GM21786 (cell line): ENCODE results near the gene TTLL5.

Experiments
- ATAC-seq: cut with Tn5 transposase; IDR thresholded peaks from one replicate; pipeline ENCODE4 v1.9.1; 2021; ENCODE audit not compliant: unreplicated experiment

TTLL5 gene

DNA sequence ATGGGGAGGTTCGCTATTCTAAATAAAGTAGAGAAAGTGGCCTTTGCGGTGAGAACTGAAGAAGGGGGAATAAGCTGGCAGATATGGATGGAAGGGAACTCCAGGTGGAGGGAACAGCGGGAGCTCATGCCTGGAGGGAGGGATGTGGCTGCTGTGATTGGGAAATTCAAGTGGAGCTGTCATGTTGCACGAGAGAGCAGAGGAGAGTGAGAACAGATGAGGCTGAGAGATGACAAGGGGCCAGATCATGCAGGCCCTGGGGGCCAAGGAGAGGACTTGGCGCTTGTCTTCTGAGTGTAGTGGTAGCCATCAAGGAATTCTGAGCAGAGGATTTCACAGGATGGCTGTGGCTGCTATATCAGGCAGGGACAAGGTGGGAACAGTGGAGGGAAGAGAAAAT lies 285.7 kb downstream of the TTLL5 start:
- ATAC-seq: no peak

DNA sequence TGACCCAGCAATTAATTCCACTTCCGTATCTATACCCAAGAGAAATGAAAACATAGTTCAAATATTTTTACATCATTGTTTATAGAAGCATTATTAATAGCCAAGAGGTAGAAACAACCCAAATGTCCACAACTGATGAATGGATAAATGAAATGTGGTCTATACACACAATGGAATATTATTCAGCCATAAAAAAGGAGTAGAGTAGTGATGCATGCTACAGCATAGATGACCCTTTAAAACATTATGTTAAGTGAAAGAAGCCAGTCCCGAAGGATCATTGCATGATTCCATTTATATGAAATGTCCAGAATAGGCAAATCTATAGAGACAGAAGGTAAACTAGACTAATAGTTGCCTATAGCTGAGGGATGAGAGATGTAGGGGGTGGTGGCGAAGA lies 291.4 kb downstream of the TTLL5 start:
- ATAC-seq: no peak

DNA sequence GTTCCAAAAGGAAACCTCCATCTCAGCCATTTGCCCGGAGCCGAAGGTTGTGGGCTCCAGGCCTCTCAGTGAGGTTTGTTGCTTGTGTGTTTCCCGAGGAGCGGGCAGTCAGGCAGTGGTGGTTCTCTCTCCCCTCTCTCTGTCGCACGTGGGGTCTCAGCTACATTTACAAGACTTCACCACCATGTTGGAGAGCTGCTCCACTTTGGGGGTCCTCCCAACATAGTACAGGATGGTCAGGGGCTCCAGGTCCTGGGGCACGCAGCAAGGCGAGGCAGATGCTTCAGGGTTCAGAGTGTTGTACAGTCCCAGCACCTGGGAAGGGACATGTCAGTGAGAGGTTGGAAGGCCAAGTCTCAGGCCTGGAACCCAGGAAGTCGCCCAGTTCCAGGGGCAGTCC lies 298.0 kb downstream of the TTLL5 start:
- ATAC-seq: no peak

DNA sequence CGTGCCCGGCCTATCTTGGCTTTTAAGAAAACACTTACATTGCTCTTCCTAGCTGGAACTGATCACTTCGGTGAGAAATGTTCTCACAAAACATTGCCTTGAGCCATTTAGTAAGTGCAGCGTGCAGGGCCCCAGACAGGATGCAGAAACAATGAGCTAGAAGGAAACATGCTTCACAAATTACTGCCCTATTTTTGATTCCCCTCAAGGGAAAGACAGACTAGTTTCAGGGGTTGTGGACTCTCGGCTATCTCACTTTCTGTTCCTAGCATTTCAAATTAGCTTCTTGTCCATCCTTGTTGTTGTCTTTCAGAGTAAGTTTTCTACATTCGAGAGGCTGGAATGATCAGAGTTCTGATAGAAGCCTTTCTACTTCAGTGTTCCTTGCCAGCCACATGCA lies 299.2 kb downstream of the TTLL5 start:
- ATAC-seq: peak; percentile 82

DNA sequence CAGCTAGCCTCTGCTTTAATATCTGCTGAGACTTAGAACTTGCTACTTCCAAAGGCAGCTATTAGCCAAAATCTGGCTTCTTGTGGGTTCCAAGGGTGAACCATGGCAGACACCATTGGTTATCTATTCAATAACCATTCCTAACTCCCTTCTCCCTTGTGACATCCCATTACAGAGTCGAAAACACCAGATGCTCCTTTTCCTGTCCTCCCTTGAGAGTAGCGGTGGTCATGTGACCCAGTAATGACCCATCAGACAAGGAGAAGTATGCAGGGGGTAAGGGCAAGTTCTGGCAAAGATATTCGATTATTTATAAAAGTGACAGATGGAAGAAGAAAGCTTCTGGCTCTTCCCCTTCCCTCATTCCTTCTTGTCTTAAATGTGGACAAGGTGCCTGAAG lies 300.6 kb downstream of the TTLL5 start:
- no peak for ATAC-seq

DNA sequence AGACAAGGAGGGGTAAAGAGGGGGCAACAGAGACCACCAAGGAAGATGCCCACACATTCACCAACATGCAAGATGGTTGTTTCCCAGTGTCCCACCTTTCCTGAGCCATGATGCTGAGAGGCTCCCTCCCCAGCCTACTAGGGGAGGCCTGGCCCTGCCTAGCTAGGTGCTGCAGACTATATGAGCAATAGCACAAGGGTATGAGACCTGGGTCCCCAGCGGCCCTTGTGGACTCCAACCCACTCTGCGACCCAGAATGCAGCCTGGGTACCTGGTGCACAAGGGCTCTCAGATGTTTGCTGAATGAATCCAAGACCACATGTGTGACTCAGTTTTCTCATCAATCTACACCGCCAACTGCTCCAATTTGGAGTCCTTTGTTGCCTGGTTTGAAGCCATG lies 306.8 kb downstream of the TTLL5 start:
- no peak for ATAC-seq

DNA sequence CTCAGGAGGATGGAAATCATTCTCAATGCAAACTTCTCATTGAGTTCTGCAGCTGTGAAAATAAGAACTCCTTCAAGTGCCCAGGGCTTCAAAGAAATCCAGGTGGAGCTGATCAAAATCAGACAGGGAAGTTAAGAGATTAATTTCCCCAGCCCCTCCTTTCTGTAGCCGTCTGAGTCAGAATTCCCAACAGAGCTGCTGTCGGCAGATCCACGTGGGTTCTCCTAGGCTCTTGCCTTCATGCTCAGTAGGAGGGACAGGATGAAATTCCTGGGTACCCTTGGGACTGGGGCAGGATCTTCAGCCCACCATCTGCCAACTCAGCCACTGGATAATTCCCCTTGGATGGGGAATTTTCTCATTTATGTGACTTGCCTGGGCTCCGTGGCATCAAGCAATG lies 307.4 kb downstream of the TTLL5 start:
- no peak for ATAC-seq

DNA sequence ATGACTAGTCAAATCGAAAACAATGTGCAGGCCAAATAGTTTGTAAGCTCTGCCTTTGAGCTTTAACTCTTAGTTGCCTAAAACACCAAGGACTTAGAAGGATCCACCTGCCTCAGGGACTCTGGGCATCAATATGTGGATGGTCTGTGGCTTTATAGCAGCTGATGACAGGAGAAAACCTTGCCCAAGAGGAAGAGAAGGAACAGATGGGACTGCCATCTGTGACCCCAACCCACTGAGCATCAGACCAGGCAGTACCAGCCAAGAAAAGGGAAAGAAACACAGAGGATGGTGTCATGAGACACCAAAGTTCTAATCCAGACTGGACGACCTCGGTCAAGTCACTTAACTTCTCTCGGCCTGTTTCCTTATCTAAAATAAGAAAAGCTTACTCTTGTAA lies 308.1 kb downstream of the TTLL5 start:
- ATAC-seq: no peak

DNA sequence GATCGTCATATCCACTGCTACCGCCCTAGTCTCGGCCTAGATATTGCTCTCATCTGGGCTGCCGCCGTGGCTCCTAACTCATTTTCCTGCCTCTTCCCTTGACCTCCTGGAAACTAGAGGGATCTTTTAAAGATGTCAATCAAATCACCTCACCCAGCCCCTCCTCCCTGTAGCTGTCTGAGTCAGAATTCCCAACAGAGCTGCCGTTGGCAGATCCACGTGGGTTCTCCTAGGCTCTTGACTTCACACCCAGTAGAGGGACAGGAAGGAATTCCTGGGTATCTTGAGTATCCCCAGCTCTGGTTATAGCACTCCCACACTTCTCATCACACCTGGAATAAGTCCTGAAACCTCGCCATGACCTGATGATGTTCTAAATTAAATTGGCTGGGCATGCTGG lies 308.8 kb downstream of the TTLL5 start:
- ATAC-seq: no peak

DNA sequence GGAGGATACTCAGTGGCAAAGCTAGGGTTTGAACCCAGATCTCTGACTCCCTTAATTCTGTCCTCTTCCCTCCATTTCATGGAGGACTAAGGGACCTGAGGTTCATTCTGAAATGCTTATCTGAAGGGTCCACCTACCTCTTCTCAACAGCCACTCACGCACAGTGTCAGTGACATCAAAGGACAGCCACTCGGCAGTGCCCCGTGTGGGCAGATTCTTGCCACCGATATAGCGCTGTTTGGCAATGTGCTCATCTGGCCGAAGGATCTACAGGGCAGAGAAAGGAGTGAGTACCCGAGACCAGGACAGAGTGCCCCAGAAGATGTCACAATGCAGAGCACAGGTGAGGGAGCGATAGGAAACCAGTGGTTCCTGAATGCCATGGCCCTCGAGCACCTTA lies 309.9 kb downstream of the TTLL5 start:
- no peak for ATAC-seq

DNA sequence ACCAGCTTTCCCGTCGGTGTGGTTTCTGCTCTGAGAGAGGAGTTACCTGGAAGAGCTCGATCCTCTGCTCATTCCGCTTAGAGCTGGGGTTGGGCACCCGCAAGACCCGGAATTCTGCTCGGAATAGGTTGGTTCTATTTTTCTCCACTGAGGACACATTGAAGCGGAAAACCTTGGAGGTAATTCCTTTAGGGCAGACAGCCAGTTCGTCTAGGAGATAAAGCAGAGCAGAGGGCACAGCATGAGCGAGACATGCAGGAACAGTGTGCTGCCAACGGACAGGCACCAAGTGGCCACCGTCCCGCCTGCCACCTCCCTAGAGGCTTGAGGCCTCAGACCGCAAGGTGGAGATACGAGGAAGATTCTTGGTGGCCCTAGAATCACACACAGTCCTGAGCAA lies 310.5 kb downstream of the TTLL5 start:
- no peak for ATAC-seq

DNA sequence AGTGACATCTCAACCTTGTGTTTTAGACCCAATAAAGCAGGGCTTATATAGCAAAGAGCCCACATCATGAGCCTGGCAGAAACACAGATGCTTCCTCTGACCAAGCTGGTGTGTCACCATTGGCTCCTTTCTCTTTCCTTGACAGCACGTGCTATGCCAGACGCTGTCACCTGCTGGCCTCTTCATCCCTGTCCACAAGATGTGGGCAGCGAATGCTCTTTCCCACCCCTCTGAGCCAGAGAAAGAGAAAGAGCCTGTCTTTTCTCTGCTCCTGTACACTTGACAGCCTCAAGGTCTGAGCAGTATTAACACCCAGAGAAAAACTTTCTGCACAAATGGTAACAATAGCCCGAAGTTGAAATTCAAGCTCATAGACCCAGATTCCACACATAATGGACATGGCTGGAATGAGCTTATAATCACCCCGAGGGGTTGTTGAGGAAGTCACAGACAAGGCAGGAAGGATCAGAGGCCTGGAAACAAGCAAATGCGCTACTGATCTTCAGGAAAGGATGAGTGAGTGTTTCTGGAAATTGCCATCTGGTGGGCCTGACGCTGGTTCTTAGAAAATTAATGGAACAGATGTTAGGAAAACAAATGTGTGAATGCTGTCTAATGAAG lies 311.9 kb downstream of the TTLL5 start:
- no peak for ATAC-seq

DNA sequence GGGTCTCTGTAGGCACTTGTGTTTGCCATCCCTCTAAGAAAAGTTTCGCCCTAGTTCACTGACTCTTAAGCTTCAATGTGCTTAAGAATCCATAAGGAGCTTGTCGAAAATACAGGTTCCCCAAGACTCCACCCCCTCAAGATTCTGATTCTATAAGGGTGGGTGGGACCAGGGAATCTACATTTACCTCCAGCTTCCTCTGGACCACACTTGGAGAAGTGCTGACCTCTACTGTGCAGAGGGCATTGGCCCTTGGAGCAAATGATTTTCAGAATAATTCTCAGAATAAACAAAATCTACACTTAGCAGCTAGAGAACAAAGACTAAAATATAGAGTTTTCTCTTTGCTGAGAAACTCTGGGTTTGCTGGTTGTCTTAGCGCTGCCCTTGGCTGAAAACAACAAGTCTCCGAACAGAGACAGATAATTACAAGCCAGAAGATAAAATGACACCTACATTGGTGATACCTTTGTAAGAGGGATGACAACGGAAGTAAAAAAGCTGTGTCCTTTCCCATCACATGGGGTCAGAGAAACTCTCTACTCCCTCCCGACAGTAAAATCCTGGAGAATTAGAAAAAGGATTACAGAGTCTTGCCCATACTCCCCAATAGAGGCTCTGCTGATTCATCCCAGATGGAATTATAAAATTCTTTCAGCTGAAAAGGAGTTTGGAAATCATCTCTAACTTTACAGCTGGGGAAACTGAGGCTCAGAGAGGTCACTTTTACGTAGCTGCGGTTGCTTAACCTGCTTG lies 316.0 kb downstream of the TTLL5 start:
- ATAC-seq: no peak

DNA sequence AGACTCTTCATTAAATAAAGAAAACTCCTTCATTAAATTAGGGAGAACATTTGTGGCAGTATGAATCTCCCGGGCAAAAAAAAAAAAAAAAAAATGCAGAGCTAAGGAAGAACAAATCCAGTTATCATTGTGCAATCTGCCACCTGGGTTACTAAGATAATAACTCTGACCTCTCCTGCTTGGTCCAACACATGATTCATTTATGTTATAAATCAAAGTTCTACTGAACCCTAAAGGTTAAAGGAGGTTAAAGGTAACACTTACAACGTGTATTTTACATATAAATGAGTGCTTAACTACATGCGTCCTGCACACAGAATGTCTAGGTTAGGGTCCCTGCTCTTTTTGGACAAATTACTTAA lies 316.5 kb downstream of the TTLL5 start:
- no peak for ATAC-seq

DNA sequence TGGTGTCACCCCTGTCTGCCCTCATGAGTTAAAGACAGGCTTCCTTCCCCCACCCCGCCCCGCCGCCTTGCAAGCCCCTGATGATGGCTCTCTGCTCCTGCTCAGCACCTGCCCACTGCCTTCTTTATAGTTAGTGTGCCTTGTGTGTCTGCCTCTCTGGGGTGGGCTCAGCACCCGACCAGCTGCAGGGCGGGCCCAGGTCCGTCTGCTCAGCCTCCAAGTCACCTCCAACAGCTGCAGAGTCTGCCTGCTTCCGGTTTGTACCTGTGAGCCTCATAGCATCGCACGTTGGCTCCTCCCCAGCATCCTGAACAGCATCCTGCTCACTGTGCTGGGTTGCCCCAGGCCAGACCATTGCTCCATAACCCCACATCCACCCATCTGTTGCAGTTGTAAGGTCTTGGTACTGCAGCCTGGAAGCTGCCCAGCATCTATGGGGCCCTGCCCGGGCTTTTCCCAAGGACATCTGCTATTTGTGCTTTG lies 317.2 kb downstream of the TTLL5 start:
- no peak for ATAC-seq

DNA sequence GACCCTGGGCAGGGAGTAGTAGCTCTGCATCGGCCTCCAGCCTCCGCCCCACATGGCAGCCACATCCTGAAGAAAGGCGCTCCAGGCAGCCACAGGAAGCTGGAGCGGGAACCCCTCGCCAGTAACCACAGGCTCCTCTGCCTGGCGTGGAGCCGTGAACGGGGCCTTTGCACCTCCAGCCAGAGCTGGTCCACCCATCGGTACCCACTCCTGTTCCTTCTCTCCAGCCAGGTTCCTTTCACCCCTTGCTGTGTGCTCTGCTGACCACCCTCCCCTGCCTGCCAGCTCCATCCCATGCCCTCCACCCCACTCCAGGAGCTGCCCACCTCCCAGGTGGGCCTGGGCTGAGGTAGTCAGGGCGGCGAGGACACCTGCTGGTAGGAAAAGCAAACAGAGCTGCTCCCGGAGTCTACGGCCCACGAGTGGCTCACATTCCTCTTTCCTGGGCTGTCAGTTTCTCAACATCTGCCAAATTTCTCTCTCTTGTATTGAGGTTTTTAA lies 318.1 kb downstream of the TTLL5 start:
- ATAC-seq: no peak

DNA sequence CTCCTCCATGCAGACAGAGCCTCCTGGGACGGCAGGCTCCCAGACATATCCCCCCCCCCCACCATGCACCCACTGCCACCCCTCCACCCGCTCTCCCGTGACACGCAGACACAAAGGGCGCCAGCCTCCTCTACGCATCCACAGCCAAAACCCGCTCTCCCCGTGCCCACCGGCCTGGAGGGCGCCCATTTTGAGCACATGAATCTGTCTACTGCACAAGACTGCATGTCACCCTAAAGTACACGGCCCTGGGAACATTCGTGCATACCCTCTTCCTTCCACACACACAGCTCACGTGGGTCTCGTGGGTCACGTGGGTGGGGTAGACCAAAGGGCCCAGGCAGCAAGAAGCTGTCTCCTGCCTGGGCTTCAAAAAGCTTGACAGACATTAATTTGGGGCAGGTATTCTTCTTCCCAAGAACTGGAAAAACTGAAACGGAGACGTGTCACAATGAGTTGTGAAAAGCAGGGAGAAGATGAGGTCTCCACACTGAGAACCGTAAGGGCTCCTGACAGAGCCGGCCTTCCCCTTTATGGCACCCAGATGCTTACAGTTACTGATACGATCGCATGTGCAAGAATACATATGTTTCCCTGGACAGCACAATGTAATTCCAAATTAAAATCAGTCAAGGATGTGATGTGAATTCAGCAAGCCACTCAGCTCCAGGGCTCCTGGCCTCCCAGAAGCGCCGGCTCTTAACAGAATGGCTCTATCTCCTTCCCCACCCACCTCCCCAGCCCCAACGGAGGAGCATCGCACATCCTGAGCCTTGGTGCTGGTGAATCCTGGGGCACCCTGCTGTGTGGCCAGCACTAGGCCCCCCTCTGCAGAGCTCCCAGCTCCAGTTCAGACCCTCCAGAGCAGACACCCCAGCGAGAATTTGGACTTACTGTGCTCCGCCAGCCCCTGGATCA lies 318.9 kb downstream of the TTLL5 start:
- no peak for ATAC-seq

DNA sequence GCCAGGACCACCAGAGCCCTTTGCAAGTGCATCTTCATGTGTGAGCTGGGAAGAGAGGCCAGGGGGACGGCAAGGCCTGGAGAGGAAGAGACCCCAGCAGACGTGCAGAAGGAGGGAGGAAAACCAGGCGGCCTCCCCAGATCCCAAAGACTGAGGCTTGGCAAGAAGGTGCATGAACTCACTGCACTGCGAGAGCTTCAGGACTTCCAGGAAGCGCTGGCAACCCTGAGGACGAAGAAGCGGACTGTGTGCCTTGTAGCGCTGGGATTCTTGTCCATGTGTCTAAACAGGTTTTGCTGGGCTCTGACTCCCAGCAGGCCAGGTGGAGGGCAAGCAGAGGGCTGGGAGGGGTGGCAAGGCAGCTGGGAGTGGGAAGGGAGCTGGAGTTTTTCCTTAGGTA lies 319.8 kb downstream of the TTLL5 start:
- no peak for ATAC-seq

DNA sequence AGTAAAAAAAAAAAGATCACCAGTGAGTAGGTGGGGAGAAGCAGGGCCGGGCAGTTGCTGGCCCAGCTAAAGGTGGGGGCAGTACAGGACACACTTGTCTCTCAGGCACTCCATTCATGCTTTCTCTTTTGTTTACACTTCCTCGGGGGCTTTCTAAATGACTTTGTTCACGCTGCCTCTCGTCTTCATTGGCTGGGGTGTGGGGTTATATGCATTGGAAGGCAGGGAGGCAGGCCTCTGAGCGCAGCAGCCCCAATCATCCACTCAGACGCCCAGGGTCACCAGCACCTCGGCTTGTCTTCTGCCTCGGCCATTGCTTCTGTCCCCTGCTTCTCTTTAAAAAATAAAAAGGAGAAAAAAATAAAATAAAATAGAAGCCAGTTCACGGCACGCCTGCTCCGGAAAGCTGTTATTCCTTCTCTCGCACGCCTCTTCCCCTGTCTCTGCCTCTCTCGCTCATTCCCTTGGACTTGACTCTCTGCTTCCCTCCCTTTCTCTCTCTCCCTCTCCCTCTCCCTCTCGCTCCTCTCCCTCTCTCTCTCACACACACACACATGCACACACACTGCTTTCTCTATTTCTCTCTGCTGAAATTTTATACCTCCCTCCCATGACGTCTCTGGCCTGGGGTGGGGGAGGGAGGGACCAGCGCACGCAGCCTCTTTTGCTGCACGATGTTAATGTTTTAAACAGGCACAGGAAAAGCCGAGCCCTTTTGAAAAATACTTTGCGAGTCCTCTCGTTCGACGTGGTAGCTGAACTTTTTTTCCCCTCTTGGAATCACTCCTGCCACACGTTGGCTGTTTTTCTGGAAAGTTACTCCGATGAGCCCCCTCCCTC lies 320.6 kb downstream of the TTLL5 start, which contains the start of gene TGFB3:
TSS of gene TGFB3 (minus strand) at position 570 of the 840 bp plus-strand sequence. CDS start 1,102 bp downstream, outside the sequence.
- ATAC-seq: peak; percentile 59

DNA sequence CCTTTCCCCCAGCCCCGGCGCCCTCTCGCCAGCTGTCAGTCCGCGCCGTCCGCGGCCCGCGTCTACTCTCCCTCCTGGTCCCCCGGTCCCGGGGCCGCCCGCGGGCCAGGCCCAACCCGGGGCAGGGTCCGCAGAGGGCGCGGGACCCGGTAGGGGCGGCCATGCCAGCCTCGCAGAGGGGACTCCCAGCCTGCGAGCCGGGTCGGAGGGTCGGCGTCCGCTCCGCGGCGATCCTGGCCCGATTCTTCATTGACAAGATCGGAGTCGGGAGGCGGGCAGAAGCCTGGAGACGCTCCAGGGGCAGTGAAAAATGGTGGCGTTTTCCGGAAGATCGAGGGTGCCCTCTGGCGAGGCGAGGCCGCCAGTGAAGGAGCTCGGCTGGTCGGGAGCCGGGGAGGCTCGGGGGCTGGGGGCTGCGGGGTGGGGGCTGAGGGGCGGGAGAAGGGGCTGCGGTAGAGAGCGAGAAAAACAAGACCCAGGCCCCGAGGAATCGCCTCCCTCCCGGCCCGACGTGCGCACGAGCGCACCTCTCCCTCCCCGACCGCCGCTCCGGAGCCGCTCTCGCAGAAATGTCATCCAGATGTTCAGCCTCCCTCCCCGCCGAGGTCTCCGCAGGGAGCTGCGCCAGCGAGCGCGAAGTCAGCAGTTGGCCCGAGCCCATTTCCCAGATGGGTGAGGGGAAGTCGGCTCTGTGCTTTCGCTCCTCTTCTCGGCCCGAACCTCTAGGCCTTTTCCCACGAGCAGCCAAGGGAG lies 321.4 kb downstream of the TTLL5 start:
- ATAC-seq: peak; percentile 46
